ENCODE measurements around the gene GGT1.

The GGT1 gene

DNA sequence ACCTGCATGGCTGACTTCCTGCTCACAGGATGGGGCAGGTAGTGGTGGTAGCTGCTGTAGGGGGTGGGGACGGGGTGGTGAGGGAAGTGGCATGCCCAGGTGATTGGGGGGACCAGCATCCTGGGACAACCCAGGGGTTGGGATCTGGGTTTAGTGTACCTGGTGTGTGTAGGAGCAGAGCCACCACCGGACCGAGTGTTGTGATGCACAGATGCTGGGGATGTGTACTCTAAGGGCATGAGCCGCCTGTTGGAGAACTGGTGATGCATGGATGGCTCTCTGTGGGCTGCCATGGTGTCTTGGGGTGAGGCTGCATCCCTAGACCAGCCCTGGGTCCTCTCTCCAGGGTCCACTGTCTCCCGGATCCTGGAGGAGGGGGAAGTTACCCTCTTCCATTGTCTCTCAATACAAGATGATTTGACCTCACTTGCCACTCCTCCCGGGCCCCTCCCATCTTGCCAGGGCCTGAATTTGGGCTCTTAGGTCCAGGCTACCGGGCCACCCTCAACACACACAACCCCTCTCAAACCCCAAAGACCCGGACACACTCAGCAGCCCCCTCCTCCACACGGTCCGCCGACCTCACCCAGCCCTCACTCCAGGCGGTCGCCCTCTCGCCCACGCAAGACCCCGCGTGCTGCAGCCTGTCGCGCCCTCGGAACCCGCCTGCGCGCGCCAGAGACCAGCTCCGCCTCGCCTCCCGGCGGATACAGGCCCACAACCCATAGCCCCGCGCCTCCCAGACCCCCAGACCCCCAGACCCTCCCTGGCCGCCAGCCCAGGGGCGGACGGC lies 10.7 kb upstream of the GGT1 start (continued):
- TF ChIP-seq ZSCAN4 (tag by site-specific recombination; IDR thresholded peaks at IDR 0.05) (no peak), ZNF777 (tag by site-specific recombination; IDR thresholded peaks at IDR 0.05; ENCODE audit: borderline replicate concordance) (0 out of 2 replicates have a peak, but pooled peaks have one; percentile 31), RBAK (tag by site-specific recombination; IDR thresholded peaks at IDR 0.05) (no peak), ZNF24 (tag by site-specific recombination; IDR thresholded peaks at IDR 0.05) (no peak), HOXD13 (CRISPR knock-in tag; IDR thresholded peaks at IDR 0.05; ENCODE audit: borderline replicate concordance) (no peak), ZFP3 (tag by site-specific recombination; IDR thresholded peaks at IDR 0.05; ENCODE audit: low read depth) (no peak), ZNF645 (tag by site-specific recombination; IDR thresholded peaks at IDR 0.05) (no peak), KLF10 (tag by site-specific recombination; IDR thresholded peaks at IDR 0.05) (no peak), ZFP41 (tag by site-specific recombination; IDR thresholded peaks at IDR 0.05; ENCODE audit: borderline replicate concordance) (no peak), ZNF629 (tag by site-specific recombination; IDR thresholded peaks at IDR 0.05) (no peak), ZXDB (tag by site-specific recombination; IDR thresholded peaks at IDR 0.05) (0 out of 2 replicates have a peak, but pooled peaks have one; percentile 11), YY2 (tag by site-specific recombination; IDR thresholded peaks at IDR 0.05) (no peak), PRDM2 (tag by site-specific recombination; IDR thresholded peaks at IDR 0.05; ENCODE audit: borderline replicate concordance) (no peak), CTCF (tag by site-specific recombination; IDR thresholded peaks at IDR 0.05) (no peak), SCRT1 (tag by site-specific recombination; IDR thresholded peaks at IDR 0.05; ENCODE audit: borderline replicate concordance) (no peak), ZSCAN18 (tag by site-specific recombination; IDR thresholded peaks at IDR 0.05) (no peak), ZNF747 (tag by site-specific recombination; IDR thresholded peaks at IDR 0.05) (no peak), MYNN (tag by site-specific recombination; IDR thresholded peaks at IDR 0.05; ENCODE audit: borderline replicate concordance) (no peak), OVOL3 (tag by site-specific recombination; IDR thresholded peaks at IDR 0.05) (no peak), HOXA7 (CRISPR knock-in tag; IDR thresholded peaks at IDR 0.05; ENCODE audit: borderline replicate concordance) (no peak), ZNF600 (tag by site-specific recombination; IDR thresholded peaks at IDR 0.05) (no peak)
- TF ChIP-seq, protein P1, sequence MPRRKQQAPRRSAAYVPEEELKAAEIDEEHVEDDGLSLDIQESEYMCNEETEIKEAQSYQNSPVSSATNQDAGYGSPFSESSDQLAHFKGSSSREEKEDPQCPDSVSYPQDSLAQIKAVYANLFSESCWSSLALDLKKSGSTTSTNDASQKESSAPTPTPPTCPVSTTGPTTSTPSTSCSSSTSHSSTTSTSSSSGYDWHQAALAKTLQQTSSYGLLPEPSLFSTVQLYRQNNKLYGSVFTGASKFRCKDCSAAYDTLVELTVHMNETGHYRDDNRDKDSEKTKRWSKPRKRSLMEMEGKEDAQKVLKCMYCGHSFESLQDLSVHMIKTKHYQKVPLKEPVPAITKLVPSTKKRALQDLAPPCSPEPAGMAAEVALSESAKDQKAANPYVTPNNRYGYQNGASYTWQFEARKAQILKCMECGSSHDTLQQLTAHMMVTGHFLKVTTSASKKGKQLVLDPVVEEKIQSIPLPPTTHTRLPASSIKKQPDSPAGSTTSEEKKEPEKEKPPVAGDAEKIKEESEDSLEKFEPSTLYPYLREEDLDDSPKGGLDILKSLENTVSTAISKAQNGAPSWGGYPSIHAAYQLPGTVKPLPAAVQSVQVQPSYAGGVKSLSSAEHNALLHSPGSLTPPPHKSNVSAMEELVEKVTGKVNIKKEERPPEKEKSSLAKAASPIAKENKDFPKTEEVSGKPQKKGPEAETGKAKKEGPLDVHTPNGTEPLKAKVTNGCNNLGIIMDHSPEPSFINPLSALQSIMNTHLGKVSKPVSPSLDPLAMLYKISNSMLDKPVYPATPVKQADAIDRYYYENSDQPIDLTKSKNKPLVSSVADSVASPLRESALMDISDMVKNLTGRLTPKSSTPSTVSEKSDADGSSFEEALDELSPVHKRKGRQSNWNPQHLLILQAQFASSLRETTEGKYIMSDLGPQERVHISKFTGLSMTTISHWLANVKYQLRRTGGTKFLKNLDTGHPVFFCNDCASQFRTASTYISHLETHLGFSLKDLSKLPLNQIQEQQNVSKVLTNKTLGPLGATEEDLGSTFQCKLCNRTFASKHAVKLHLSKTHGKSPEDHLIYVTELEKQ (tag by site-specific recombination; IDR thresholded peaks at IDR 0.05; ENCODE audit: borderline replicate concordance), result no peak
- TF ChIP-seq, protein P2, sequence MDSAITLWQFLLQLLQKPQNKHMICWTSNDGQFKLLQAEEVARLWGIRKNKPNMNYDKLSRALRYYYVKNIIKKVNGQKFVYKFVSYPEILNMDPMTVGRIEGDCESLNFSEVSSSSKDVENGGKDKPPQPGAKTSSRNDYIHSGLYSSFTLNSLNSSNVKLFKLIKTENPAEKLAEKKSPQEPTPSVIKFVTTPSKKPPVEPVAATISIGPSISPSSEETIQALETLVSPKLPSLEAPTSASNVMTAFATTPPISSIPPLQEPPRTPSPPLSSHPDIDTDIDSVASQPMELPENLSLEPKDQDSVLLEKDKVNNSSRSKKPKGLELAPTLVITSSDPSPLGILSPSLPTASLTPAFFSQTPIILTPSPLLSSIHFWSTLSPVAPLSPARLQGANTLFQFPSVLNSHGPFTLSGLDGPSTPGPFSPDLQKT (IDR thresholded peaks at IDR 0.05; ENCODE audit: borderline replicate concordance, low read depth, low read length), result no peak
